Measurements from ENCODE around the gene HLA-DQA1.
"Not testable (repeated sequence)": the region's sequence is repeated elsewhere in the genome, so short reads cannot be mapped to it uniquely, and the experiment has no call there.

Gene HLA-DQA1

DNA sequence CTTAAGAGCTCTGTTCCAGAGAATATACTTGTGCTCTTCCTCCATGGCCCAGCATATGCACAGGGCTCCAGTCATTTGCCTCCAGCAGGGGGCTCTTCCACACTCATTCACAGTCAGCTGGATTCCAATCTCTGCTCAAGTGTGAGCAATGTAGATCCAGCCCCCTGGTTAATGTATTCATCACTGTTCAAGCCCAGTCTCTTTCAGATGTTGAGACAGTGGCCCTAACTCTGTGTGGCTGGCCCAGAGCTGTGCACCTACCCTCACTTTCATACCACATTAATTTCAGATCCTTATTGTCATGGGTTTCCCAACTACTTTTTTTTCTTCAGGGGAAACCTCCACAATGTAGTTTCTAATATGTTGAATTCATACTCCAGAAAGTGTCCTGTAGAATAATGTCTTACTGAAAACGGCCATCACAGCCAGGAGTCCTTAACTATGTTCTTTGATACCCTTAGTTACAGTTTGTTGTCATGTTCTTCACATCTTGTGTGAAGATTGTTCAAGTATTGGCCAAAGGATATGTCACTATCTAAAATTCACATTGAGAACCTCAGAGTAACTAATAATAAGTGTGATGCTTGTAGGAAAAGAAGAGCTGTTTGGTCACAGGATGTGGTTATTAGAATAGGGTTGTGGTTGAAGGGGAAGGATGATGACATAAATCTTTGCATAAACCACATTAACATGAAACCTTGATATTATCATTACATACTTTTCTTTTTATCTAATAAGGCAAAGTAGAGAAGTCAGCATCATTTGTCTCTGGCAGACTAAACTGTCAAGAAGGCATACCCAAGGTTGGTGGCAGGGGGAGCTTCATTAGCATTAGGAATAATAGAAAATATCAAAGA lies 14.4 kb upstream of the HLA-DQA1 start:
- peak; percentile 83 for DNase-seq

DNA sequence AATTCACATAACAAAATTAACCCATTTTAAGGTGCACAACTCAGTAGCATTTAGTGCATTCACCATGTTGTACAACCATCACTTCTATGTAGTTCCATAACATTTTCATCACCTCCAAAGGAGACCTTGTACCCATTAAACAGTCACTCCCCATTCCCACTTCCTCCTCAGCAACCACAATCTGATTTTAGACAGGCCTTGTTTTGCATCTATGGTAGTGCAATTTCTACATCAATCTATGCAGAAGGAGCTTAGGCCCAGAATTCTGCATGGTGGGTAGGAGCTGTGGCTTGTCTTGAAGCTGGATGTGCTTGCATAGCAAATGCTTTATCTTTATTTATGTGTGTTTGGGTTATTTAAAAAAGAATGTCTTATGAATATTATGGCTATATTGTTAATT lies 13.5 kb upstream of the HLA-DQA1 start:
- peak; percentile 60 for DNase-seq

DNA sequence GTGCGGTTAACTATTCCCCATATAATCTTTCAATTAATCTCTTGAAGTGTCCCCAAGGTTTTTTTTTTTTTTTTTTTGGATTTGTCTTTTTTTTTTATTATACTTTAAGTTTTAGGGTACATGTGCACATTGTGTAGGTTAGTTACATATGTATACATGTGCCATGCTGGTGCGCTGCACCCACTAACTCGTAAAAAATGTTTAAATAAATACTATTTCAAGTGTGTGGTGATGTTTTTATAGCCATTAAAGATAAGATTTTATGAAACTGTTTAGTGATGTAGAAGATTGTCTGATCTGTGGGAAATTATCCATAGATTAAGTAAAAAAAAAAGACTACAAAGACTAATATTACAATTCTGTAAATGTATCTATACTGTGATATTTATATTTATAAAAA lies 12.6 kb upstream of the HLA-DQA1 start:
- DNase-seq = no peak

DNA sequence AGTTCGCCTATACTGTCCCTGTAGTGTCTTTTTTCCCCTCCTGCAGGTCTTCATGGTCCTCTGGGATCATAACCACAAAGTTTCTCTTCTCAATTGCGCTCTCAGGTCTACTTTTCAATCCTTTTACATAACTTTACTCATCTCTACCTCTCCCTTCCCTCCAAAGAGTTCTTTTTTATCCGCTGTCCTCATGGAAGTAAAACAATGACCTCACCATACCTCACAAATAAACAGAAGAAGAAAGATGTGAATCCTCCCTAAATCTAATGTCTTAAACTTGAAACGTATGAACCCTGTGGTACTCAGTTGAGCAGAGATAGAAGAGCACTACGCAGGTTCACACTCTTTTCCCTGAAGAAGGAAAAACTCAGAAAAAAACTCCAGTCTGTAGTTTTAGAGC lies 12.1 kb upstream of the HLA-DQA1 start:
- DNase-seq = no peak

DNA sequence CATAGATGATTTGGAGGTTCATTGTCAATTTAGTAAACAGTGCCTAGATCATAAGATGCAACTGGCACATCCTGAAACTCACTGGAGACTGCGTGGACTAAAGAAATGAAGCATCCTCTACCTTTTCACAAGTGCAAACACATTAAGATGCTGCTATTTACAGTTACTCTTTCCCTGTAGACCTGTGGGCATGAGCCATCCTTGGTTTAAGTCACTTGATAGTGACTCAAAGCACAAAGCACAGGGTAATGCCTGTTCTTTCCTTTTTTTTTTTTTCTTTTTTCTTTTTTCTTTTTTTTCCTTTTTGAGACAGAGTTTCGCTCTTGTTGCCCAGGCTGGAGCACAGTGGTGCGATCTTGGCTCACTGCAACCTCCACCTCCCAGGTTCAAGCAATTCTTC lies 10.0 kb upstream of the HLA-DQA1 start:
- DNase-seq = peak; percentile 26

DNA sequence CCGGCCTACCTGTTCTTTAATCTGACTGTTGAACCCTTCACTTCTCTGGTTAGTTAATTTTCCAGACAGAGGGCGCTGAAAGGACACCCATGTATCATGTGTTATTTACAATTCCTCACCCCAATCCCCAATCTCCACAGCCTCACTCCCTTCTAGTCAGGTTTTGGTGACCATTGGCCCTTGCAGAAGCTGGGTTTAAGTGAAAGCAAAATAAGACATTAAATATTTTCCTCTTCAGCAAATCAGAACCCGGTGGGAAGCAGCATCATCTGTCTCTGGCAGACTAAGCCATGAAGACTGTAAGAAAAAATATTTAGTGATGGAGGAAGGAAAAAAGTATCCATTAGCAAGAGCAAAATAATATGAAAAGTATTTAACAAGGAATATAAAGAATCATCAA lies 9.4 kb upstream of the HLA-DQA1 start:
- DNase-seq = peak; percentile 62

DNA sequence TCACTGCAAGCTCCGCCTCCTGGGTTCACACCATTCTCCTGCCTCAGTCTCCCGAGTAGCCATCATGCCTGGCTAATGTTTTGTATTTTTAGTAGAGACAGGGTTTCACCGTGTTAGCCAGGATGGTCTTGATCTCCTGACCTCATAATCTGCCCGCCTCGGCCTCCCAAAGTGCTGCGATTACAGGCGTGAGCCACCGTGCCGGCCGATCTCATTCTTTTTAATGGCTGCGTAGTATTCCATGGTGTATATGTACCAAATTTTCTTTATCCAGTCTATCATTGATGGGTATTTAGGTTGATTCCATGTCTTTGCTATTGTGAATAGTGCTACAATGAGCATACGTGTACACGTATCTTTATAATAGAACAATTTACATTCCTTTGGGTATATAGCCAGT lies 7.4 kb upstream of the HLA-DQA1 start:
- DNase-seq = not testable (repeated sequence)

DNA sequence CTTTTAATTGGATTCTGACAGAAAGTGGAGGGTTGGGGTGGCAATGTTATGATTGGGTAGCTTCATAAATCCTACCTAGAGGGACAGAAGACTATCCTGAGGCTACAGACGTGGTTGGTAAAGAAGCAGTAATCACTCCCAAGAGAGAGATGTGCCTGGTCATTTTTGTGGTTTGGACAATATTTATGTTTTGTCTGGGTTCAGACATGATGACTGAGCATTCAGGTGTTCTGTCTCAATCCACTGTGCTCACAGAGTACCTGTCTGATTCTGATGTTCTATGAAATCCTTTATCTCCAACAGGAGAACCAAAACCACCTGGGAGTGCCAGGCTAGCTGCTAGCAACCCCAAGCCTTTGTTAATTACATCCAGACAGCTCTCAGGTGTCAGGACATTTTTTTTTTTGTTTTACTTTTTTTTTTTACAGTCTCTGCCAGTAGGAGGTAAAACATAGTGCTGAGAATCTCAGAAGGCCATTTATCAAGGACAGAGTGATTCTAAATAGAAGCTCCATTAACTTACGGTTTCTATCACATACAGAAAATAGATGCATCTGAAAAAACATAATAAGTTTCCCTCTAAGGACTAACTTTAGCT lies 1.6 kb upstream of the HLA-DQA1 start:
- no peak for DNase-seq

DNA sequence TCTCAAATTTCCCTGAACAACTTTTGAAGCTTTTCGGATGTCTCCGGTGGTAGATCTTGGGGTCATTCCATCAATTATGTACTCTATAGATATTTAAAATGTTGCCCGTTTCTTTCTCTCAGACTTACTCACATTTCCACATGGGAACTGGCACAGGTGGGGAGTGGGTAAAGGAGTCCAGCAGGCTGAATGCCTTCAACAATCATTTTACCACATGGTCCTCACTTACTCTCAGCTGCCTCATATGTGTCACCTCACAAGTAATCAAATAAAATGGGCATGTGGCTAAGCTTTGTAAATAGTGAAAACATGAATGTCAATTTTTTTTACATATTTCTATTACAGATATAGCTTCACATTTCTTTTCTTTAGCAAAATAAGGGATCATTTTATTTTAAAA lies 677 bp downstream of the HLA-DQA1 start:
- DNase-seq = no peak

DNA sequence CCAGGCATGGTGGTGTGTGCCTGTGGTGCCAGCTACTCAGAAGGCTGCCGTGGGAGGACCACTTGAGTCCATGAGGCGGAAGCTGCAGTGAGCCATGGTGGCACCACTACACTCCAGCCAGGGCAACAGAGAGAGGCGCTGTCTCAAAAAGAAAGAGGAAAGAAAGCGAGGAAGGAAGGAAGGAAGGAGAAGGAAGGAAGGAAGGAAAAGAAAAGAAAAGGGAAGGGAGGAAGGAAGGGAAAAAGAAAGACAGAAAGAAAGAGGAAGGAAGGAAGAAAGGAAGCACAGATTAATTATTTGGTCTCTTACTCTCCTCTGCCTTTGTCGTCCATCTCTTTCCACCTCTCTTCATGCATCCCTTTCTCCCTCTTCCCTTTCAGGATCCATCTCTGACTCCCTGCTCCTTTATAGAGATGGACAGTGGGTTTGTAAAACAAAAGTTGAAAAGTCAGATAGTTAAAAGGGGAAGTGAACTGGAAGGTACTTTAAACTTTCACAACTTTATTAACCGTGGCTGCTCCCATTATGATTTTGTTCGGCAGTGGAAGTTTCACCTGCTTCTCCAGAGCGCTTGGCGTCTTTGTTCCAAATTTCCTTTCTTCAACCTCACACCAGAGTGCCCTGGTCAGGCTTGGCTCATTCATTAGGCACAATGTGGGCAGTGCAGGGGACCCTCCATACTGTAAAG lies 1.5 kb downstream of the HLA-DQA1 start:
- no peak for DNase-seq

DNA sequence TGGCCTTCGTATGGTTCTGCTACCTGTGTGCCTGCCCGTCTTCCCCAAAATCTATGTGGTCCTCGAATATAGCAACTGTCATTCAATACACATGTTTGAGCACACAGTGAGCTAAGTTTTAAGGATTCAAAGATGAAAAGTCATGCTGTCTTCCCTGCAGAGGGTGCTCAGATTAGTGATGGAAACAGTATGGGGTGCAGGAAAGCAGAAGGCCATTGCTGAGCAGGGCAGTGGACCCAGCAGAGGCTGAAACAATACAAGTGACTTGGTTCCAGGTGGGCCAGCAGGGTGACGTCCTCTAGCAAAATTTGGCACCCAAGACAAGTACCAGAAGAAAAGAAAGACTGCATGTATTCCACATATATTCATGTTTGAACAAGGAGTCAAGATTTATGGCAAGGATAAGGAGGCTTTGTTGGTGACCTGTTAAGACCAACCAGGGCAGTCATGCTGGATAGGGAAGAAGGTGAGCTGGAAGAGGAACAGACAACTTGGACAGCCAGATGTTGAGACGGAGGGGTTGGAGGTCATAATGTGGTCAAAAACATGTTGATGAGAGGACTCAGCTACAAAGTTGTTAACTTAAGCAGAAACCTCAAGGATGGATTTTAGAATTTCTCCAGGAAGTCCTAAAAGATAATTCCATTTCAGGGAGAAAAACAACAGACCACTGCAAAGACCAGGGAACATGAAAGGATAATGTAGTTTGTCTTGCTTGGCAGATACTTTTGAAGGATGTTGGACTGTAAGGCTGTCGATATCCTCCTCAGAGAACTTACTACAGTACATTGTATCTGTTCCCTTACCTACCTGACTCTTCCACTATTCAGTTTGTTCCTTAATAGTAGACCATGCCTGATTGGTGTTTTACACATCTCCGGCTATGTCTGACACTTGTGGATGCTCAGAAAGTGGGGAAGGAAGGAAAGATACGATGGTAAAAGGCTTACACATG lies 2.5 kb downstream of the HLA-DQA1 start:
- no peak for DNase-seq

DNA sequence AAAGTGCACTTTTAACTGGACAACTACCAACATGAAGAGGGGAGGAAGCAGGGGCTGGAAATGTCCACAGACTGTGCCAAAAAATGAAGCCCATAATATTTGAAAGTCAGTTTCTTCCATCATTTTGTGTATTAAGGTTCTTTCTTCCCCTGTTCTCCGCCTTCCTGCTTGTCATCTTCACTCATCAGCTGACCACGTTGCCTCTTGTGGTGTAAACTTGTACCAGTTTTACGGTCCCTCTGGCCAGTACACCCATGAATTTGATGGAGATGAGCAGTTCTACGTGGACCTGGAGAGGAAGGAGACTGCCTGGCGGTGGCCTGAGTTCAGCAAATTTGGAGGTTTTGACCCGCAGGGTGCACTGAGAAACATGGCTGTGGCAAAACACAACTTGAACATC lies 3.9 kb downstream of the HLA-DQA1 start:
- no peak for DNase-seq

DNA sequence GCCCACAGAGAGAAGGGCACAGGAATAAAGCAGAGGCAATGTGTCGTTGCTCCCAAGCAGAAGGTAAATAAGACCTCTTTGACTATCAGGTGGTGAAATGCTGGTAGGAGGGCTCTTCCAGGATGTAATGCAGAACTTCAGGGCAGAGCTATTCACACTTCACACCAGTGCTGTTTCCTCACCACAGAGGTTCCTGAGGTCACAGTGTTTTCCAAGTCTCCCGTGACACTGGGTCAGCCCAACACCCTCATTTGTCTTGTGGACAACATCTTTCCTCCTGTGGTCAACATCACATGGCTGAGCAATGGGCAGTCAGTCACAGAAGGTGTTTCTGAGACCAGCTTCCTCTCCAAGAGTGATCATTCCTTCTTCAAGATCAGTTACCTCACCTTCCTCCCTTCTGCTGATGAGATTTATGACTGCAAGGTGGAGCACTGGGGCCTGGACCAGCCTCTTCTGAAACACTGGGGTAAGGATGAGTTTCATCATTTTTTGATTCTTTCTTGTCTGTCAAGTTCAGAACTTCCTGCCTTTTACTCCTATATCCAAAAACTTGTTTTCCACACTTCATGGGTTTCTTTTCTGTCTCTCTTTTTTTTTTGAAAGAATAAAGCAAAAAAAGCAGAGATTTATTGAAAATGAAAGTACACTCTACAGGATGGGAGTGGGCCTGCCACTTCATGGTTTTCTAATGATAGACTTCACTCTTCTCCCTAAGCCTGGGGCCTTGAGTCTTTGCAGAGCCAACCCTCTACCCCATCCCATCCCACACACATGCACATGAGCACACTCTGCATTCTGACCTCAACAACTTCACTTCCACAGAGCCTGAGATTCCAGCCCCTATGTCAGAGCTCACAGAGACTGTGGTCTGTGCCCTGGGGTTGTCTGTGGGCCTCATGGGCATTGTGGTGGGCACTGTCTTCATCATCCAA lies 4.8 kb downstream of the HLA-DQA1 start:
- DNase-seq = not testable (repeated sequence)

DNA sequence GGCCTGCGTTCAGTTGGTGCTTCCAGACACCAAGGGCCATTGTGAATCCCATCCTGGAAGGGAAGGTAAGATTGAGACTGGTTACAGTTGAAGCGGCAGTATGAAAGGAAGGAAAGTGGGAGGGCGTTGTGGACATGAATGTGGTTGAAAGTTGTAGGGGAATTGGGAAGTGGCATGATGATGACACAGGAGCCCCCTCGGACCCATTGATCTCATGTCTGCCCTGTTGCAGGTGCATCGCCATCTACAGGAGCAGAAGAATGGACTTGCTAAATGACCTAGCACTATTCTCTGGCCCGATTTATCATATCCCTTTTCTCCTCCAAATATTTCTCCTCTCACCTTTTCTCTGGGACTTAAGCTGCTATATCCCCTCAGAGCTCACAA lies 5.5 kb downstream of the HLA-DQA1 start:
- no peak for DNase-seq

DNA sequence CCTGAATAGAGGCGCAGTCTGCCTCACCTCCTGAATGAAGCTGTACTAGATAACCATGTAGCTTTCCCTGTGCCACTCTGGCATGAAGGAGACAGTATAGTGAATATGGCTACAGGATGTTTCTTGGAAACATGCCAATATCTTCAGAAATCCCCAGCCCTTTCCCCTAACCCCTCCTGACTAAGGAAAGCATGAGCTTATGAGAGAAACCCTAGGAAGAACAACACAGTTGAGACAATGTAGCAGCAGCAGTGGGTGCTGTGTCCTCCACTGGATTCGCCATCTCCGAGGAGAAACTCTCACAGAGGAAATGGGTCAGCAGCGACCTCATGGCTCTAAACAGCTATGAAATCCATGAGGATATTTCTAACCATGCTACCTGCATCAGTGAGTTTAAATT lies 6.7 kb downstream of the HLA-DQA1 start:
- DNase-seq = no peak

DNA sequence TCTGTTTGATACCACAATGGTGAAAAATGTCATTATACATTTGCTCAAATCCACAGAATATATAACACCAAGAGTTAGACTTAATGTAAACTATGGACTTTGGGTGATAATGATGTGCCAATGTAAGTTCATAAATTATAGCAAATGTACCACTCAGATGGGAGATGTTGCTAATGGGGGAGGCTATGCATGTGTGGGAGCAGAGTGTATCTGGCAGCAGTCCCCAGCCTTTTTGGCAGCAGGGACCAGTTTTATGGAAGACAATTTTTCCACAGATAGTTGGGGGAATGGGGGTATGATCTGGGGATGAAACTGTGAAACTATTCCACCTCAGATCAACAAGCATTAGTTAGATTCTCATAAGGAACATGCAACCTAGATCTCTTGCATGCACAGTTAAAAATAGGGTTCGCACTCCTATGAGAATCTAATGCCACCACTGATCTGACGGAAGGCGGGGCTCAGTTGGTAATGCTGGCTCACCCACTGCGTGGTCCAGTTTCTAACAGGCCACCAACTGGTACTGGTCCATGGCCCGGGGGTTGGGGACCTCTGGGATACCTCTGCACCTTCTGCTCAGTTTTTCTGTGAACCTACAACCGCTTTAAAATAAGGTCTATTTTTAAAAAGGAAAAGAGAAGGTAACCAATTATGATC lies 8.0 kb downstream of the HLA-DQA1 start:
- DNase-seq = no peak

DNA sequence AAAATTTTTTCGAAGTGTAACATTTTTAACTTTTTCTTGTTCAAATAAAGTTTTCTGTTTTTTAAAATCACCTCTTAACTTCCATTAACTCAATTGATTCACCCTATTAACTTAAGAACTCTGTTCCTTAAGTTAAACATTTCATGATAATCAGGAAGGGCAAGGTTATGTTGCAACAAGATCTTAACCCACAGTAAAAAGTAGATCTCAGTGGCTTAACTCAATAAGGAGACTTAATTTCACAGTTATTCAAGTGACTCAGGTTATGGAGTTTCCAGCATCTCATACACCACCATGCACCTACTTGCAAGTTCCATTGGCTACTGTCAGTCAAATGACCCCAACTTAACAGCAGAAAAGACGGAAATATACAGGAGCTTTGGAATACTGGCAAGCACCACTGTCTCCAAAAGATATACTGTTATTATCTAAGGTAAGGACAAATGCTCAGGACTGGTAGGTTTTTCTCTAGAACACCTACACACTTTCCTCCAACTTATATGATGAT lies 18.1 kb downstream of the HLA-DQA1 start:
- no peak for DNase-seq

DNA sequence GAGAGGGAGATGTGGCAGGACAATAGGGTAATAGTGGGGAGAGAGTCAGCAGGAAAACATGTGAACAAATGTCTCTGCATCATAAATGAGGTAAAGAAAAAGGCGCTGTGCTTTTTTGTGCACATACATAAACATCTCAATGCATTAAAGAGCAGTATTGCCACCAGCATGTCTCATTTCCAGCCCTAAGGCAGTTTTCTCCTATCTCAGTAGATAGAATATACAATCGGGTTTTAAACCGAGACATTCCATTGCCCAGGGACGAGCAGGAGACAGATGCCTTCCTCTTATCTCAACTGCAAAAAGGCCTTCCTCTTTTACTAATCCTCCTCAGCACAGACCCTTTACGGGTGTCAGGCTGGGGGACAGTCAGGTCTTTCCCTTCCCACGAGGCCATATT lies 20.1 kb downstream of the HLA-DQA1 start:
- DNase-seq = not testable (repeated sequence)

DNA sequence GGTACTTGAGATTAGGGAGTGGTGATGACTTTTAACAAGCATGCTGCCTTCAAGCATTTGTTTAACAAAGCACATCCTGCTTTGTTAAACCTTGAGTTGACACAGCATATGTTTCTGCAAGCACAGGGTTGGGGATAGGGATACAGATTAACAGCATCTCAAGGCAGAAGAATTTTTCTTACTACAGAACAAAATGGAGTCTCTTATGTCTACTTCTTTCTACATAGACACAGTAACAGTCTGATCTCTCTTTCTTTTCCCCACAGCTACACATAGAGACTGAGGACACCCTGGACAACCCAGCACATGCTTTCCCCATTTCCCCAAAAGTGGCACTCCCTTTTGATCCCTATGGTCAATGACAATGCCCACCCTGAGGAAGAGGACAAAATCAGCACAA lies 20.6 kb downstream of the HLA-DQA1 start:
- not testable (repeated sequence) for DNase-seq

DNA sequence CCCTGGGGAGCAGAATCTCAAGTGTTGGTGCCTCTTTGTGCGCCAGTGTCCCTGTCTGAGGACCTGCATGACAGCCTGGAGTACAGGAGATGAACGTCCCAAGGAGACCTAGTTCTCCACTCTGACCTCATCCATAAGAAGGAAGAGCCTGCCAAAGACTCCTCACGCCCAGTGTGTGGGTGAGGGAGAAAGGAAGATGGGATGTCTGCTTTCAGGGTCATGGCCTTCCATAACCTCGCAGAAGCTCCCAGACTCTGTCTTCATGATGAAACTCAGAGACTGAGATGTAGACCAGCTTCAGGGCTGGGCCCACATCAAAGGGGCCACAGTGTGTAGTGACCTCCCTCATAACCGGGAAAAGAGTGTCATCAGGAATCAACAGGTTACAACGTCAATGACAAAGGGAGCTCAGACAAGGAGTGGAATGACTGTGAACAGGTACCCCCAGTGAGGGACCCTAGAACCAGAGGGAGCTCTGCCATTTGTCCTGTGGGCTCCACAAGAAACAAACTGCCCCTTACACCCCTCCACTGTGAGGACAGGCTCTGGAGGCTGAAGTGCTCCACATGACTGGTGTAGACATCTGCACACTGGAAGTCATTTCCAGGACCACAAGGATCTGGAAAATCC lies 21.2 kb downstream of the HLA-DQA1 start:
- DNase-seq = no peak
